CD4-positive, alpha-beta T cell (primary cell): ENCODE data around the gene NOVA1. TPM values are rescaled to one million over a fixed set of nuclear protein-coding genes. Genes with fewer than 3 reads are reported as not detected.

Experiments
- ATAC-seq: fragments of 200-7000 bp; cut with Tn5 transposase; one replicate; pipeline ENCODE4 v1.10.0; 2022; ENCODE audit warnings: mild to moderate bottlenecking; ENCODE audit not compliant: poor library complexity
- CTCF ChIA-PET: fragments of 350-600 bp; sonication (Branson Sonifier 250); formaldehyde crosslinking; loops from one replicate; lab custom pipeline; 2021; ENCODE audit warnings: antibody characterized with exemption, inconsistent platforms; lab: Charles Lee
- POLR2A ChIA-PET: fragments of 350-600 bp; sonication (Branson Sonifier 250); formaldehyde crosslinking; loops from one replicate; lab custom pipeline; 2021; ENCODE audit warnings: antibody characterized with exemption, inconsistent platforms; lab: Charles Lee
- DNase-seq, 14 experiments: peaks; one replicate each; pipeline ENCODE4 v3.0.0-alpha.2; 2013 to 2020; ENCODE audit warnings: mixed read lengths in 2 of 14
- H3K27ac ChIP-seq, 2 donors: one replicate each; pipeline versions ENCODE4 v1.5.1 to v1.7.0; 2013; ENCODE audit warnings: low read length in 2 of 2, low read depth in 1 of 2, mild to moderate bottlenecking in 1 of 2
- H3K27me3 ChIP-seq, 2 experiments: 1 replicate in 1 of 2; 2 replicates in 1 of 2; pipeline versions ENCODE4 v1.6.1 to v1.7.0; 2013; ENCODE audit warnings: low read length in 2 of 2, control low read depth in 1 of 2, mild to moderate bottlenecking in 1 of 2, moderate library complexity in 1 of 2; ENCODE audit not compliant: insufficient read depth in 2 of 2, control insufficient read depth in 1 of 2
- H3K36me3 ChIP-seq: one replicate; pipeline ENCODE4 v1.6.1; 2013; ENCODE audit warnings: low read length, control low read depth; ENCODE audit not compliant: insufficient read depth
- H3K4me1 ChIP-seq: one replicate; pipeline ENCODE4 v1.6.1; 2013; ENCODE audit warnings: low read length, control low read depth; ENCODE audit not compliant: insufficient read depth
- H3K4me3 ChIP-seq: one replicate; pipeline ENCODE4 v1.5.1; 2013; ENCODE audit warnings: mild to moderate bottlenecking, low read length, moderate library complexity
- H3K9me3 ChIP-seq, 2 experiments: 1 replicate in 1 of 2; 2 replicates in 1 of 2; pipeline versions ENCODE4 v1.6.1 to v1.7.0; 2013; ENCODE audit warnings: low read length in 2 of 2, mild to moderate bottlenecking in 2 of 2, control low read depth in 1 of 2, moderate library complexity in 1 of 2; ENCODE audit not compliant: control insufficient read depth in 1 of 2, insufficient read depth in 1 of 2
- H3K27ac Mint-ChIP-seq: one replicate; pipeline ENCODE4 v1.8.0; 2020; ENCODE audit warnings: mixed read lengths
- H3K27me3 Mint-ChIP-seq: one replicate; pipeline ENCODE4 v1.8.0; 2021; ENCODE audit warnings: mixed read lengths
- H3K36me3 Mint-ChIP-seq: one replicate; pipeline ENCODE4 v1.8.0; 2021; ENCODE audit warnings: low read depth, mixed read lengths
- H3K4me1 Mint-ChIP-seq: one replicate; pipeline ENCODE4 v1.8.0; 2021; ENCODE audit warnings: low read depth, mixed read lengths
- H3K4me3 Mint-ChIP-seq: one replicate; pipeline ENCODE4 v1.8.0; 2020; ENCODE audit warnings: mild to moderate bottlenecking, mixed read lengths
- H3K9me3 Mint-ChIP-seq: one replicate; pipeline ENCODE4 v1.8.0; 2020; ENCODE audit warnings: mixed read lengths
- intact Hi-C, 2 experiments: fragments of 100-400 bp; cut with DNase I in 1 of 2; cut with micrococcal nuclease in 1 of 2; formaldehyde crosslinking; loops; one replicate each; pipeline versions ENCODE4 v1.15.1 to v1.9.0; 2023 to 2025; cut with DNase I, micrococcal nuclease
- total RNA-seq, 174 experiments: library from RNA in 2 of 174; stranded (reverse) in 2 of 174; gene quantifications; one replicate each; pipeline ENCODE4 v1.2.3 and lab custom pipeline; 2021 to 2026
- TF ChIP-seq, protein P1 (sequence below): fragments of 200-600 bp; IDR thresholded peaks from one replicate; pipeline ENCODE4 v1.8.0; 2022; ENCODE audit warnings: antibody characterized with exemption, mild to moderate bottlenecking

Gene NOVA1
- total RNA-seq, 2 experiments from 2014 or later, result 0.14 TPM; not detected in 1

DNA sequence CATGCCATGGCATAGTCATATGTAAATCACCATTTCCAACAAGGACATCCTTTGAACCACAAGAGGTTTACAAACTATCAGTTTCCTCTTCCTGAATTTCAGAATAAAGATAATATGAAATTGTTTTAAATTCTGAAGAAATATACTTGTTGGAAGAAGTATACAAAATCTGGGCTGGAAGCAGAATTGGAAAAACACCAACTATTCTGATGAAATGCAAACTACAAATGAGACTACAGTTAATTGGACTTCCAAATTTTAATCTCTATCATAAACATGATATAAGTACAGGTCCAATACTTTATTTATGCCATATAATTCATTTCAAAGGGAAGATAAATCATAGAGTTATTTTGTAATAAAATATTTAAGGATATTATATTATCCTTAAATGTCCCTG is 80.1 kb downstream of the NOVA1 start:
- no peaks in the 10 kb centered on the region for H3K4me1 Mint-ChIP-seq
- ATAC-seq, result no peak
- ChIA-PET POLR2A (no interaction called here), CTCF (no interaction called here)
- H3K27ac Mint-ChIP-seq, result no peak overlapping the region
- H3K36me3 Mint-ChIP-seq, result no peaks in the 10 kb centered on the region
- TF ChIP-seq, protein P1, sequence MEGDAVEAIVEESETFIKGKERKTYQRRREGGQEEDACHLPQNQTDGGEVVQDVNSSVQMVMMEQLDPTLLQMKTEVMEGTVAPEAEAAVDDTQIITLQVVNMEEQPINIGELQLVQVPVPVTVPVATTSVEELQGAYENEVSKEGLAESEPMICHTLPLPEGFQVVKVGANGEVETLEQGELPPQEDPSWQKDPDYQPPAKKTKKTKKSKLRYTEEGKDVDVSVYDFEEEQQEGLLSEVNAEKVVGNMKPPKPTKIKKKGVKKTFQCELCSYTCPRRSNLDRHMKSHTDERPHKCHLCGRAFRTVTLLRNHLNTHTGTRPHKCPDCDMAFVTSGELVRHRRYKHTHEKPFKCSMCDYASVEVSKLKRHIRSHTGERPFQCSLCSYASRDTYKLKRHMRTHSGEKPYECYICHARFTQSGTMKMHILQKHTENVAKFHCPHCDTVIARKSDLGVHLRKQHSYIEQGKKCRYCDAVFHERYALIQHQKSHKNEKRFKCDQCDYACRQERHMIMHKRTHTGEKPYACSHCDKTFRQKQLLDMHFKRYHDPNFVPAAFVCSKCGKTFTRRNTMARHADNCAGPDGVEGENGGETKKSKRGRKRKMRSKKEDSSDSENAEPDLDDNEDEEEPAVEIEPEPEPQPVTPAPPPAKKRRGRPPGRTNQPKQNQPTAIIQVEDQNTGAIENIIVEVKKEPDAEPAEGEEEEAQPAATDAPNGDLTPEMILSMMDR, result no peak
- peaks cover 2% of the 10 kb centered on the region for H3K9me3 Mint-ChIP-seq
- peaks cover 0 to 4% of the 10 kb centered on the region in 2 experiments for H3K9me3 ChIP-seq
- H3K4me3 Mint-ChIP-seq, result no peak overlapping the region
- no peak overlapping the region for H3K4me3 ChIP-seq
- intact Hi-C loops, result no loop called here
- no peak overlapping the region for H3K27ac ChIP-seq
- no peaks in the 10 kb centered on the region for H3K36me3 ChIP-seq
- H3K4me1 ChIP-seq, result no peaks in the 10 kb centered on the region
- no peaks in the 10 kb centered on the region for H3K27me3 Mint-ChIP-seq
- no peak for DNase-seq
- no peaks in the 10 kb centered on the region for H3K27me3 ChIP-seq

DNA sequence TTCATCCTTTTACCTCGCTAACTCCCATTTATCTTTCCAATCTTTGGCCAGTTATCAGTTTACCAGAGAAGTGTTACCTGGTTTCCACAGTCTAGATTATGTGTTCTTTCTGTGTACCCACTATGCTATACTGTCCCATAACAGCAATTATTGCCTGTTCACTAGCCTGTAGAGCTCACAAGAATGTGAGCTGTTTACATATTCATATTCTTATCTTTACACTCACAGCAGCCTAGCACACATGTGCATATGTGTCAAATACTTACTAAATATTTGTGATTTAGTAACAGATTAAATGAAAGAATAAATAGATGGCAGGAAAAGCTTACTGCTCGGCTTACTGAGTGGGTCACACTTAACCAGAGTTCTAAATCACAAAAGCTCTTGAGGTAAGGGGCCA is 97.8 kb downstream of the NOVA1 start:
- ATAC-seq (no peak), DNase-seq (no peak)
- no peaks in the 10 kb centered on the region for H3K4me1 ChIP-seq
- no peaks in the 10 kb centered on the region for H3K27me3 ChIP-seq
- CTCF ChIA-PET, result no interaction called here
- no peak overlapping the region for H3K4me3 ChIP-seq
- H3K27ac ChIP-seq, result no peak overlapping the region
- TF ChIP-seq, protein P1, result no peak
- POLR2A ChIA-PET, result no interaction called here
- peaks cover 0 to 4% of the 10 kb centered on the region in 2 experiments for H3K9me3 ChIP-seq
- Mint-ChIP-seq H3K36me3 (no peaks in the 10 kb centered on the region), H3K27me3 (no peaks in the 10 kb centered on the region), H3K9me3 (peaks cover 10% of the 10 kb centered on the region), H3K27ac (no peak overlapping the region), H3K4me3 (no peak overlapping the region), H3K4me1 (no peaks in the 10 kb centered on the region)
- intact Hi-C loops, result no loop called here
- no peaks in the 10 kb centered on the region for H3K36me3 ChIP-seq

DNA sequence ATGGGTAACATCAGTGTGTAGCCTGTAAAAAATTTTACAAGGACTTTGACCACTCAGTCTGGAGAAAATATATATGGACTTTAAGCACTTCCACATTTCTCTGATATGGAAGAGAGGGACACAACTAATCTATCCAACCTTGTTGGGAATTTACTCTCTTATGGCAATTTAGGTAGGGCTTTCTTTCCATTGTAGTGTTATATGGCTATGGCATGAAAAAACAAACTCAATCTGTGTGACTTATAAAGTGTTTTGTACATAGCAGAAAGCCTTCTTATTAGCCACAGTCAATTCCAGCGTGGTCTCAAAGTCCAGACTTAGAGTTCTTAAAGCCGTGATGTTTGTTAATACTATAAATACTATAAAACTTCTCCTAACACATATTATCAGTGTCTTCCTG is 98.3 kb downstream of the NOVA1 start:
- no peaks in the 10 kb centered on the region for H3K4me1 ChIP-seq
- H3K9me3 ChIP-seq, result peaks cover 0 to 4% of the 10 kb centered on the region in 2 experiments
- no peak for ATAC-seq
- CTCF ChIA-PET, result no interaction called here
- Mint-ChIP-seq H3K27ac (no peak overlapping the region), H3K36me3 (no peaks in the 10 kb centered on the region), H3K27me3 (no peaks in the 10 kb centered on the region), H3K9me3 (peaks cover 10% of the 10 kb centered on the region), H3K4me3 (no peak overlapping the region), H3K4me1 (no peaks in the 10 kb centered on the region)
- DNase-seq, result no peak
- POLR2A ChIA-PET, result no interaction called here
- no peak overlapping the region for H3K4me3 ChIP-seq
- TF ChIP-seq, protein P1, result no peak
- H3K27ac ChIP-seq, result no peak overlapping the region
- intact Hi-C loops, result no loop called here
- H3K27me3 ChIP-seq, result no peaks in the 10 kb centered on the region
- no peaks in the 10 kb centered on the region for H3K36me3 ChIP-seq
